Endodermal cell (in vitro differentiated cells): ENCODE data around the gene SIRT3. TPM values are rescaled to one million over a fixed set of nuclear protein-coding genes. Genes with fewer than 3 reads are reported as not detected.

Source experiments
- DNase-seq: peaks from one replicate; pipeline ENCODE4 v3.0.0-alpha.2; 2017
- H3K27ac ChIP-seq: 2 replicates; pipeline ENCODE4 v1.5.1; 2013; ENCODE audit warnings: mild to moderate bottlenecking, low read depth, low read length, moderate library complexity
- H3K27me3 ChIP-seq: 2 replicates; pipeline ENCODE4 v1.6.1; 2013; ENCODE audit warnings: mild to moderate bottlenecking, low read length, moderate library complexity; ENCODE audit not compliant: insufficient read depth, control insufficient read depth, poor library complexity, severe bottlenecking
- H3K36me3 ChIP-seq: 2 replicates; pipeline ENCODE4 v1.7.0; 2013; ENCODE audit warnings: mild to moderate bottlenecking, low read length, moderate library complexity; ENCODE audit not compliant: control insufficient read depth, insufficient read depth
- H3K4me1 ChIP-seq: one replicate; pipeline ENCODE4 v1.7.0; 2013; ENCODE audit warnings: low read length; ENCODE audit not compliant: control insufficient read depth, insufficient read depth
- H3K4me3 ChIP-seq: 2 replicates; pipeline ENCODE4 v1.5.1; 2013; ENCODE audit warnings: mild to moderate bottlenecking, low read length, moderate library complexity
- H3K9ac ChIP-seq: 2 replicates; pipeline ENCODE4 v1.6.1; 2013; ENCODE audit warnings: mild to moderate bottlenecking, low read length, moderate library complexity; ENCODE audit not compliant: poor library complexity, severe bottlenecking; ENCODE audit errors: extremely low read depth
- H3K9me3 ChIP-seq: 2 replicates; pipeline ENCODE4 v1.6.1; 2013; ENCODE audit warnings: mild to moderate bottlenecking, low read length, moderate library complexity; ENCODE audit not compliant: control insufficient read depth
- H3K27ac Mint-ChIP-seq: 2 replicates; pipeline ENCODE4 v1.8.0; 2020; ENCODE audit warnings: mixed read lengths
- H3K27me3 Mint-ChIP-seq: 2 replicates; pipeline ENCODE4 v1.8.0; 2021; ENCODE audit warnings: mild to moderate bottlenecking, mixed read lengths; ENCODE audit not compliant: insufficient read depth
- H3K36me3 Mint-ChIP-seq: 2 replicates; pipeline ENCODE4 v1.8.0; 2020; ENCODE audit warnings: low read depth, mixed read lengths
- H3K4me1 Mint-ChIP-seq: 2 replicates; pipeline ENCODE4 v1.8.0; 2020; ENCODE audit warnings: mixed read lengths
- H3K4me3 Mint-ChIP-seq: 2 replicates; pipeline ENCODE4 v1.8.0; 2020; ENCODE audit warnings: mild to moderate bottlenecking, moderate library complexity, mixed read lengths
- H3K9me3 Mint-ChIP-seq: 2 replicates; pipeline ENCODE4 v1.8.0; 2020; ENCODE audit warnings: mild to moderate bottlenecking, mixed read lengths
- CTCF ChIP-seq: fragments of 200-600 bp; sonication (generic); conservative IDR thresholded peaks from 2 replicates; pipeline ENCODE4 v1.5.0; 2021; ENCODE audit warnings: antibody characterized with exemption, mild to moderate bottlenecking
- WGBS, 2 experiments: methylation state at CpG; one replicate each; pipeline versions ENCODE4 v1.1.5 to v1.1.7; 2013; ENCODE audit warnings: missing lambda C conversion rate in 2 of 2, mixed read lengths in 1 of 2; ENCODE audit not compliant: insufficient coverage in 1 of 2, insufficient read length in 1 of 2; 5-methylcytosine and 5-hydroxymethylcytosine counted together
- total RNA-seq, 2 donors: library from RNA; stranded (reverse); fragmentation: NEBNext Ultra II Directional in 1 of 2; extraction: Animal tissue kit (Norgen Biotek cat#: 25700) in 1 of 2; gene quantifications; 2 replicates in 1 of 2; 3 replicates in 1 of 2; pipeline ENCODE4 v1.2.1, GENCODE V29; 2021

The SIRT3 gene
- total RNA-seq, 2 donors from 2014 or later: 18.1 to 28.6 TPM

- WGBS, 2 experiments: 96 to 97% methylated on average over 6 to 8 of the region's 8 CpGs
- Mint-ChIP-seq H3K36me3 (peaks cover 51% of the 10 kb centered on the region), H3K27ac (no peak overlapping the region), H3K9me3 (no peaks in the 10 kb centered on the region), H3K4me3 (no peak overlapping the region), H3K4me1 (no peaks in the 10 kb centered on the region), H3K27me3 (peaks cover 2% of the 10 kb centered on the region)
- Histone ChIP-seq H3K4me1 (no peaks in the 10 kb centered on the region), H3K27me3 (no peaks in the 10 kb centered on the region), H3K9ac (no peak overlapping the region), H3K36me3 (peaks cover 54% of the 10 kb centered on the region), H3K9me3 (no peaks in the 10 kb centered on the region), H3K4me3 (no peak overlapping the region), H3K27ac (no peak overlapping the region)
- no peak for DNase-seq
- no peak for TF ChIP-seq CTCF
Measured at GRCh38 chr11:252666-253065, 16.5 kb upstream of the SIRT3 start.

GRCh38 chr11:251550-251949 lies 15.4 kb upstream of the SIRT3 start:
- Mint-ChIP-seq H3K9me3 (no peaks in the 10 kb centered on the region), H3K4me3 (no peak overlapping the region), H3K27me3 (peaks cover 2% of the 10 kb centered on the region), H3K27ac (no peak overlapping the region), H3K4me1 (no peaks in the 10 kb centered on the region), H3K36me3 (peaks cover 60% of the 10 kb centered on the region)
- no peak for TF ChIP-seq CTCF
- Histone ChIP-seq H3K9ac (no peak overlapping the region), H3K4me3 (no peak overlapping the region), H3K9me3 (no peaks in the 10 kb centered on the region), H3K36me3 (peaks cover 66% of the 10 kb centered on the region), H3K27me3 (no peaks in the 10 kb centered on the region), H3K4me1 (no peaks in the 10 kb centered on the region), H3K27ac (no peak overlapping the region)
- peak; percentile 28 for DNase-seq
- WGBS, 2 experiments: 94 to 97% methylated on average over 8 to 10 of the region's 10 CpGs

- H3K9ac ChIP-seq: no peak overlapping the region
- no peaks in the 10 kb centered on the region for H3K4me1 ChIP-seq
- no peaks in the 10 kb centered on the region for H3K9me3 ChIP-seq
- no peak overlapping the region for H3K4me3 ChIP-seq
- DNase-seq: peak; percentile 93
- TF ChIP-seq CTCF: peak; percentile 90
- peaks cover 2% of the 10 kb centered on the region for H3K27me3 Mint-ChIP-seq
- WGBS, 2 experiments: 83 to 92% methylated on average over 7 to 10 of the region's 10 CpGs
- no peak overlapping the region for H3K27ac ChIP-seq
- H3K4me1 Mint-ChIP-seq: no peaks in the 10 kb centered on the region
- H3K27ac Mint-ChIP-seq: peak overlapping the region; percentile 70
- H3K36me3 ChIP-seq: peaks cover 73% of the 10 kb centered on the region
- H3K4me3 Mint-ChIP-seq: no peak overlapping the region
- H3K36me3 Mint-ChIP-seq: peaks cover 67% of the 10 kb centered on the region
- no peaks in the 10 kb centered on the region for H3K27me3 ChIP-seq
- no peaks in the 10 kb centered on the region for H3K9me3 Mint-ChIP-seq
Measured at GRCh38 chr11:250740-251299, 14.7 kb upstream of the SIRT3 start.
